OCI-LY7 (cell line): ENCODE results near the gene PADI3. TPM values are rescaled to one million over a fixed set of nuclear protein-coding genes. Genes with fewer than 3 reads are reported as not detected.

Experiments used
- BruUV-seq: library from RNA; stranded (reverse); fragments of 400-500 nt; replicated peaks from 2 replicates; lab custom pipeline; 2021; lab: Mats Ljungman, UMichigan
- CTCF ChIA-PET: fragments of 300-600 bp; sonication (Branson Sonifier 250); formaldehyde crosslinking; loops from one replicate; lab custom pipeline; 2022; ENCODE audit warnings: antibody characterized with exemption; ENCODE audit not compliant: unreplicated experiment; lab: Charles Lee
- POLR2A ChIA-PET: fragments of 300-600 bp; sonication (Branson Sonifier 250); formaldehyde crosslinking; loops from one replicate; lab custom pipeline; 2022; ENCODE audit warnings: antibody characterized with exemption; lab: Charles Lee
- DNase-seq: peaks from one replicate; pipeline ENCODE4 v3.0.0-alpha.2; 2015; ENCODE audit warnings: low spot score
- H2AFZ ChIP-seq: fragments of 200-600 bp; sonication (generic), shearing (Covaris generic); 2 replicates; pipeline ENCODE4 v1.6.1; 2014; ENCODE audit warnings: mild to moderate bottlenecking, antibody characterized with exemption, low read length, moderate library complexity
- H3K27ac ChIP-seq: fragments of 200-600 bp; sonication (generic); 2 replicates; pipeline ENCODE4 v1.5.1; 2014; ENCODE audit warnings: mixed run types, low read depth, mild to moderate bottlenecking, moderate library complexity, low read length, inconsistent platforms; ENCODE audit not compliant: poor library complexity, severe bottlenecking
- H3K36me3 ChIP-seq: fragments of 200-600 bp; sonication (generic); 2 replicates; pipeline ENCODE4 v1.6.1; 2014; ENCODE audit warnings: mild to moderate bottlenecking, antibody characterized with exemption, low read length, moderate library complexity, mixed read lengths; ENCODE audit not compliant: insufficient read depth
- H3K4me1 ChIP-seq: fragments of 200-600 bp; sonication (generic); 2 replicates; pipeline ENCODE4 v1.5.1; 2014; ENCODE audit warnings: mild to moderate bottlenecking, low read length; ENCODE audit not compliant: insufficient read depth, poor library complexity, severe bottlenecking
- H3K4me2 ChIP-seq: fragments of 200-600 bp; sonication (generic); 2 replicates; pipeline ENCODE4 v1.6.1; 2014; ENCODE audit warnings: mild to moderate bottlenecking, low read length
- H3K4me3 ChIP-seq: fragments of 200-600 bp; sonication (generic); 2 replicates; pipeline ENCODE4 v1.5.1; 2014; ENCODE audit warnings: mild to moderate bottlenecking, low read depth, low read length; ENCODE audit not compliant: poor library complexity, severe bottlenecking
- H3K79me2 ChIP-seq: fragments of 200-600 bp; sonication (generic); 2 replicates; pipeline ENCODE4 v1.6.1; 2016; ENCODE audit warnings: low read depth, mild to moderate bottlenecking, low read length, moderate library complexity, mixed read lengths; ENCODE audit not compliant: insufficient read depth
- H3K9me2 ChIP-seq: fragments of 200-600 bp; sonication (generic); 2 replicates; pipeline ENCODE4 v1.6.1; 2016; ENCODE audit warnings: mild to moderate bottlenecking, low read length, mixed read lengths; ENCODE audit not compliant: insufficient read depth
- H3K9me3 ChIP-seq: fragments of 200-600 bp; sonication (generic); 2 replicates; pipeline ENCODE4 v1.6.1; 2014; ENCODE audit warnings: mild to moderate bottlenecking, mixed run types, low read length, mixed read lengths
- H4K20me1 ChIP-seq: fragments of 200-600 bp; sonication (generic); 2 replicates; pipeline ENCODE4 v1.6.1; 2014; ENCODE audit warnings: mild to moderate bottlenecking, antibody characterized with exemption, low read length, moderate library complexity, mixed read lengths; ENCODE audit not compliant: insufficient read depth
- CTCF ChIP-seq: fragments of 200-600 bp; sonication (generic); conservative IDR thresholded peaks from 2 replicates; pipeline ENCODE4 v1.5.1; 2014; ENCODE audit warnings: mild to moderate bottlenecking, antibody characterized with exemption, low read length, moderate library complexity, mixed read lengths
- EZH2phosphoT487 ChIP-seq: fragments of 200-600 bp; sonication (generic); IDR thresholded peaks from 2 replicates; pipeline ENCODE4 v1.6.1; 2018; ENCODE audit warnings: low read depth, borderline replicate concordance, mild to moderate bottlenecking, mixed run types, antibody characterized with exemption, low read length, moderate library complexity, mixed read lengths
- intact Hi-C: fragments of 100-400 bp; cut with micrococcal nuclease; formaldehyde crosslinking; loops from one replicate; pipeline ENCODE4 v1.10.0; 2022; ENCODE audit not compliant: unreplicated experiment
- total RNA-seq, 2 experiments: library from RNA; depleted of rRNA in 1 of 2; stranded (reverse); fragments of >200 nt in 1 of 2; shearing (Covaris generic) in 1 of 2; gene quantifications; 2 replicates each; pipeline ENCODE4 v1.2.3, GENCODE V29; 2014 to 2022

The PADI3 gene
- total RNA-seq, 2 experiments from 2014 or later: not detected

GRCh38 chr1:17245816-17246325, 3.0 kb upstream of the PADI3 start:
- Histone ChIP-seq H3K36me3 (no peaks in the 10 kb centered on the region), H3K4me1 (no peaks in the 10 kb centered on the region), H3K4me2 (no peak overlapping the region), H3K4me3 (no peak overlapping the region), H4K20me1 (no peaks in the 10 kb centered on the region), H3K79me2 (no peaks in the 10 kb centered on the region), H3K9me3 (no peaks in the 10 kb centered on the region), H3K9me2 (no peaks in the 10 kb centered on the region), H3K27ac (no peak overlapping the region), H2AFZ (no peak overlapping the region)
- no peak for DNase-seq
- intact Hi-C loops: no loop called here
- CTCF ChIA-PET: no interaction called here
- POLR2A ChIA-PET: no interaction called here
- TF ChIP-seq EZH2phosphoT487 (no peak), CTCF (no peak)
- no TSS peak for BruUV-seq

- intact Hi-C loops: no loop called here
- no TSS peak for BruUV-seq
- no peak for DNase-seq
- H3K27ac ChIP-seq: no peak overlapping the region
- H4K20me1 ChIP-seq: no peaks in the 10 kb centered on the region
- no peaks in the 10 kb centered on the region for H3K9me3 ChIP-seq
- H3K4me2 ChIP-seq: no peak overlapping the region
- no peak overlapping the region for H2AFZ ChIP-seq
- POLR2A ChIA-PET: no interaction called here
- CTCF ChIA-PET: interaction anchor here (1.1 kb wide), 1 partner anchor 12 kb away, joined by 3 read pairs; no protein-coding TSS in a partner anchor
- no peaks in the 10 kb centered on the region for H3K4me1 ChIP-seq
- no peak overlapping the region for H3K4me3 ChIP-seq
- no peaks in the 10 kb centered on the region for H3K36me3 ChIP-seq
- no peaks in the 10 kb centered on the region for H3K79me2 ChIP-seq
- TF ChIP-seq CTCF (no peak), EZH2phosphoT487 (no peak)
- H3K9me2 ChIP-seq: no peaks in the 10 kb centered on the region
Observed at GRCh38 chr1:17246971-17247370, 1.9 kb upstream of the PADI3 start.

- Histone ChIP-seq H2AFZ (no peak overlapping the region), H3K4me3 (no peak overlapping the region), H3K4me2 (no peak overlapping the region), H3K36me3 (no peaks in the 10 kb centered on the region), H3K79me2 (no peaks in the 10 kb centered on the region), H4K20me1 (no peaks in the 10 kb centered on the region), H3K9me2 (no peaks in the 10 kb centered on the region), H3K4me1 (no peaks in the 10 kb centered on the region), H3K27ac (no peak overlapping the region), H3K9me3 (no peaks in the 10 kb centered on the region)
- POLR2A ChIA-PET: interaction anchor here (1.0 kb wide), 1 partner anchor 42 kb away, joined by 4 read pairs; no protein-coding TSS in a partner anchor
- CTCF ChIA-PET: no interaction called here
- no TSS peak for BruUV-seq
- intact Hi-C loops: no loop called here
- DNase-seq: no peak
- TF ChIP-seq CTCF (no peak), EZH2phosphoT487 (no peak)
Observed at GRCh38 chr1:17250601-17251000, 1.7 kb downstream of the PADI3 start.
